Skin epidermis (tissue), 12 donors: ENCODE data around the gene FAM237A.

ENCODE experiments used
- H3K27ac ChIP-seq, 21 experiments: fragments of 200-600 bp; sonication (generic) in 11 of 21; one replicate each; pipeline ENCODE4 v1.5.0; 2020; ENCODE audit warnings: mild to moderate bottlenecking in 3 of 21, inconsistent platforms in 2 of 21, moderate library complexity in 2 of 21
- H3K4me3 ChIP-seq, 7 experiments: fragments of 200-600 bp; sonication (generic) in 2 of 7; one replicate each; pipeline ENCODE4 v1.5.0; 2020; ENCODE audit warnings: inconsistent platforms in 2 of 7, mild to moderate bottlenecking in 2 of 7, moderate library complexity in 1 of 7

Gene FAM237A

GRCh38 chr2:206683546-206683945 is 41.3 kb downstream of the FAM237A start:
- H3K4me3 ChIP-seq: no peak overlapping the region
- no peak overlapping the region for H3K27ac ChIP-seq

- H3K4me3 ChIP-seq: no peak overlapping the region
- H3K27ac ChIP-seq: no peak overlapping the region
Measured at GRCh38 chr2:206688453-206688852, 46.2 kb downstream of the FAM237A start.

GRCh38 chr2:206688990-206689389 is 46.7 kb downstream of the FAM237A start:
- H3K4me3 ChIP-seq: no peak overlapping the region
- H3K27ac ChIP-seq: no peak overlapping the region

GRCh38 chr2:206692971-206693370 is 50.7 kb downstream of the FAM237A start:
- no peak overlapping the region for H3K4me3 ChIP-seq

GRCh38 chr2:206693399-206694137 is 51.3 kb downstream of the FAM237A start:
- Histone ChIP-seq H3K4me3 (no peak overlapping the region), H3K27ac (no peak overlapping the region)

More at GRCh38 chr2:206692971-206693370, 50.7 kb downstream of the FAM237A start:
- no peak overlapping the region for H3K27ac ChIP-seq

- H3K4me3 ChIP-seq: no peak overlapping the region
- H3K27ac ChIP-seq: no peak overlapping the region
Measured at GRCh38 chr2:206696910-206697309, 54.6 kb downstream of the FAM237A start.

- Histone ChIP-seq H3K27ac (no peak overlapping the region), H3K4me3 (no peak overlapping the region)
Measured at GRCh38 chr2:206698811-206699210, 56.5 kb downstream of the FAM237A start.
